GM18505 (cell line): ENCODE data around the gene CASP7.

Experiments
- ATAC-seq: cut with Tn5 transposase; IDR thresholded peaks from one replicate; pipeline ENCODE4 v1.9.1; 2021; ENCODE audit not compliant: unreplicated experiment
- POLR2A ChIP-seq: IDR thresholded peaks from 4 replicates; pipeline ENCODE4 v1.6.1; 2011; ENCODE audit warnings: borderline replicate concordance; ENCODE audit not compliant: insufficient read depth, insufficient read length; ENCODE audit errors: extremely low read depth

CASP7 gene

DNA sequence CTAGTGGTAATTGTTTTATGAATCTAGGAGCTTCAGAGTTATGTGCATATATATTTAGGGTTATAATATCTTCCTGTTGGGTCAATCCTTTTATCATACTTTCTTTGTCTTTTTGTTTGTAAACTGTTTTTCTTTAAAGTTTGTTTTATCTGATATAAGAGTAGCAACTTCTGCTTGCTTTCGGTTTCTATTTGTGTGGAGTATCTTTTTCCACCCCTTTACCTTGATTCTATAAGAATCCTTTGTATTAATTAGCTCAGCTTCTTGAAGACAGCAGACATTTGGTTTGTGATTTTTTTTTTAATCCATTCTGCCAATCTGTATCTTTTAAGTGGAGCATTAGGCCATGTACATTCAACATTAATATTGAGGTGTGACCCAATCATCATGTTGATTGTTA, 9.3 kb downstream of the CASP7 start:
- no peak for ATAC-seq
- no peak for TF ChIP-seq POLR2A

DNA sequence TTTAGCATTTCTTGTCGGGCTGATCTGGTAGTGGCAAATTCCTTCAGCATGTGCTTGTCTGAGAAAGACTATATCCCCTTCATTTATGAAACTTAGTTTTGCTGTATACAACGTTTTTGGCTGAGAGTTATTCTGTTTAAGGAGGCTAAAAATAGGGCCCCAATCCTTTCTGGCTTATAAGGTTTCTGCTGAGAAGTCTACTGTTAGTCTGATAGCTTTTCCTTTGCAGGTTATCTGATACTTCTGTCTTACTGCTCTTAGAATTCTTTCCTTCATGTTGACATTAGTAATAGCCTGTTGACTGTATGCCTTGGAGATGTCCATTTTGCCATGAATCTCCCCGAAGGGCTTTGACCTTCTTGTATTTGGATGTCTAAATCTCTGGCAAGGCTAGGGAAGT, 9.9 kb downstream of the CASP7 start:
- no peak for ATAC-seq
- no peak for TF ChIP-seq POLR2A

DNA sequence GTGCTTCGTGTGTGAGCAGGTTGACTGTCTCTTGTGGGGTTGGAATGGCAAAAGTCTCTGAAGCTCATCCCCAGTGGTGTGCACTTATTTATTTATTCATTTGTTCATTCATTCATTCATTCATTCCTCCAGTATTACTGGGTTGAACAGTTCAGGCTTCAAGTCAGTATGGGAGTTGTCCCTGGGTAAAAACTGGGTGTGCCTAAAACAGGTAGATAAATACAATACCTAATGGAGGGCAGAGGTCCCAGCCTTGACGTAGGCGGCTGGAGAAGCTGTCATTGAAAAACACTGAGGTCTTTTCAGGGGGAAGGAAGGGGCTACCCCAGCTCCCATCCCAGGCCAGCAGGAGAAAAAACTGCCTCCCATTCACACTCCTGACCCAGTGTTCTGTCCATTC, 11.0 kb downstream of the CASP7 start:
- ATAC-seq = no peak
- TF ChIP-seq POLR2A = no peak

- ATAC-seq = no peak
- TF ChIP-seq POLR2A = no peak
Measured at GRCh38 chr10:113691381-113691780, 11.7 kb downstream of the CASP7 start.

GRCh38 chr10:113692271-113692670, 12.6 kb downstream of the CASP7 start:
- ATAC-seq = no peak

GRCh38 chr10:113693348-113693747, 13.6 kb downstream of the CASP7 start:
- TF ChIP-seq POLR2A = no peak
- no peak for ATAC-seq

More at GRCh38 chr10:113692271-113692670, 12.6 kb downstream of the CASP7 start:
- no peak for TF ChIP-seq POLR2A

GRCh38 chr10:113695691-113696090, 16.0 kb downstream of the CASP7 start:
- TF ChIP-seq POLR2A = no peak
- no peak for ATAC-seq

- ATAC-seq = no peak
- no peak for TF ChIP-seq POLR2A
Measured at GRCh38 chr10:113697595-113697994, 17.9 kb downstream of the CASP7 start.

- TF ChIP-seq POLR2A = no peak
- ATAC-seq = no peak
Measured at GRCh38 chr10:113704637-113705343, 25.1 kb downstream of the CASP7 start.

DNA sequence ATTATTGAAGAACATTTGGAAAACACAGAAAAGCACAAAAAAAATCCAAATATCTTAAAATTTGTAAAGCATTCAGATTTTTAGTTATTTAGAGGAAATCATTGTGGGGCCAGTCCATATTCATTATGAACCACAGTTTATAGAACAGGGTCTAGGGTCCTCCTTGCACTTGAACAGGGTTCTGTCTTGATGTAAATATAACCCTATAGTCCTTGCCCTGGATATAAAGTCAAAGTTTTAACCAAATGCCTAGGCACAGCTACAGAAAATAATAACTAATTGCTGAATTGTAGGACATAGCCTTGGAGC, 25.6 kb downstream of the CASP7 start:
- no peak for TF ChIP-seq POLR2A
- no peak for ATAC-seq

DNA sequence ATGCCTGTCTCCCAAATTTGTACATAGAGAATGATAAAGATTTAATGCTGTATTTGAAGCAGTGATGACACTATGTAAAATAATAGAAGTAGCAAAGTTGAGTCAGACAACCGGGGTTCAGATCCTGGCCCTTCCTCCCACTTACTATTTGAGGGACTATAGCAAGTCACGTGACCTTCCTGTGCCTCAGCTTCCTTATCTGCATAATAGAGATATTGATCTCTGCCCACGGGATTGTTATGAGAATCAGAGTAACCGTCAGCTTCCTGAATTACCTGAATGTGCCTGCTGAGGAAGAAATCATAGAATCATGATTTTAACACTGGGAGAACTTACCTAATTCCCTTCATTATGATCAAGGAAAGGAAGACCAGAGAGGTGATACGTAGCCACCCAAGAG, 26.9 kb downstream of the CASP7 start:
- ATAC-seq = no peak

DNA sequence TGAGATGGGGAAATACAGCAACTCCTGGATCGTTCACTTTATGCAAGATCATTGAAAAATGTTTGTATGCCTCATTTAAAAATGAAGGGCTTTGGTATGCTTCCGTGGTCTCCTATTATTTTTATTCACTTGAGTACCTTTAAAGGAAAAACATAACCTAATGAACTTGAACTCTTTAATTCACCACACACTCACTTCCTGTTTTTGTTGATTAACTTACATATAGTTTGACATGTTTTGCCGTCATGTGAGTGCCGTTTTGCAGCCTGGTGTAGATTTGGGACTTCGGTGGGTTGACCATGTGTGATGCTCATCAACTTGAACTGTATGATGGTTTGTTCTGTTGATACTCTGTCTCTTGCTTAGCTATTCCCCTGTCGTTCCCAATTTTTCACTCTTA, 28.9 kb downstream of the CASP7 start:
- no peak for ATAC-seq
- no peak for TF ChIP-seq POLR2A

More for the DNA sequence above, 26.9 kb downstream of the CASP7 start:
- no peak for TF ChIP-seq POLR2A

DNA sequence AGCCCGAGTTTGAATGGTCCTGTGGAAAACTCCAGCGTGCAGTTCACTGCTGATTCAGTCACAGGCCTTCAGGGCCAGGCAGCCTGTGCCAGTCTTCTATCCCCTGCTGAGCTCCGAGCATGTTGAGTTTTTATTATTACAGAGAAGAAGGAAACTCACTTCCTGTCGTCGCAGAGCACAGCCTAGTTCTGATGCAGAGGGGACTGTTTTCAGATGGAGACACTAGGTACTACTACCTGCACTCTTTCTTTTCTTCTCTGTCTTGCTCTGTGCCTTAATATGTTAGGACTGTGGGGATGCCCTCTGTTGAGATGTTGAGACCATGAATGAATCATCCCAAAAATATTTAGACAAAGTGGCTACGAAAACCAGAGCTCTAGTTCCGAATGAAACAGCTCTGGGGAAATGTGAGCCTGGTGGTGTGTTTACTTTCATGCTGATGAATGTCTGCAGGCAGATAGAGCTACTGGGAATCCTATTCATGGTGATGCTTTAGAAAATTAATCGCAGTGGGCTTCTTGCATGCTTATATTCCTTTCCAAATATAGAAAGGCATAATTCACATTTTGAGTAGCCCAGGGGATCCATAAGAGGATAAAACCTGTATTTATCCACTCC, 29.6 kb downstream of the CASP7 start:
- no peak for TF ChIP-seq POLR2A
- ATAC-seq = no peak

GRCh38 chr10:113711142-113711541, 31.4 kb downstream of the CASP7 start:
- no peak for TF ChIP-seq POLR2A
- ATAC-seq = no peak
